ENCODE measurements around the gene GIGYF2. TPM values are rescaled to one million over a fixed set of nuclear protein-coding genes. Genes with fewer than 3 reads are reported as not detected.

GIGYF2 gene
- total and polyA plus RNA-seq, 2 of the 13 experiments (the other 11 are each of a cell fraction or from before 2014, with no cell fraction given): 44.9 to 73.5 TPM

- TF ChIP-seq HNRNPUL1 (IDR thresholded peaks at IDR 0.05; ENCODE audit: low read depth, low read length) (no peak), ZNF713 (CRISPR knock-in tag; IDR thresholded peaks at IDR 0.05) (no peak), NR1H2 (CRISPR knock-in tag; IDR thresholded peaks at IDR 0.05; ENCODE audit: borderline replicate concordance, low read depth) (no peak), EP300 (IDR thresholded peaks at IDR 0.05; ENCODE audit: low read depth in 2 of 2, low read length in 2 of 2) (peak in 1 of 2 experiments; percentile 86; a peak in 2 of 4 replicates), EP300 (CRISPR knock-in tag; IDR thresholded peaks at IDR 0.05; ENCODE audit: borderline replicate concordance) (peak; percentile 77), ZNF496 (CRISPR knock-in tag; IDR thresholded peaks at IDR 0.05; ENCODE audit: insufficient replicate concordance) (no peak), FOXA3 (CRISPR knock-in tag; IDR thresholded peaks at IDR 0.05) (no peak; the same call in none of the 2 replicates), REPIN1 (CRISPR knock-in tag; IDR thresholded peaks at IDR 0.05; ENCODE audit: borderline replicate concordance, low read depth) (peak; percentile 92), DR1 (CRISPR knock-in tag; IDR thresholded peaks at IDR 0.05) (peak; percentile 52), ZNF501 (CRISPR knock-in tag; IDR thresholded peaks at IDR 0.05) (no peak), POLR2AphosphoS2 (IDR thresholded peaks at IDR 0.05; ENCODE audit: low read depth, low read length) (no peak), CEBPG (CRISPR knock-in tag; IDR thresholded peaks at IDR 0.05) (peak; percentile 39), HOXA3 (CRISPR knock-in tag; IDR thresholded peaks at IDR 0.05) (peak; percentile 74), ZNF567 (CRISPR knock-in tag; IDR thresholded peaks at IDR 0.05; ENCODE audit: borderline replicate concordance) (no peak), ZNF124 (CRISPR knock-in tag; IDR thresholded peaks at IDR 0.05) (peak; percentile 70; the same call in 1 of the 2 replicates), AGO1 (IDR thresholded peaks at IDR 0.05; ENCODE audit: low read depth, low read length, poor library complexity, severe bottlenecking) (peak; percentile 89), TERF1 (CRISPR knock-in tag; IDR thresholded peaks at IDR 0.05) (no peak), ZNF431 (CRISPR knock-in tag; IDR thresholded peaks at IDR 0.05; ENCODE audit: borderline replicate concordance, low read depth) (peak; percentile 82; the same call in 1 of the 2 replicates), ZNF674 (CRISPR knock-in tag; IDR thresholded peaks at IDR 0.05; ENCODE audit: low read depth) (no peak), STAT5B (CRISPR knock-in tag; IDR thresholded peaks at IDR 0.05) (no peak), XRCC5 (optimal IDR thresholded peaks at IDR 0.05; ENCODE audit: low read length) (peak; percentile 70), BRCA1 (CRISPR knock-in tag; IDR thresholded peaks at IDR 0.05) (no peak)
- TF ChIP-seq, protein P1, sequence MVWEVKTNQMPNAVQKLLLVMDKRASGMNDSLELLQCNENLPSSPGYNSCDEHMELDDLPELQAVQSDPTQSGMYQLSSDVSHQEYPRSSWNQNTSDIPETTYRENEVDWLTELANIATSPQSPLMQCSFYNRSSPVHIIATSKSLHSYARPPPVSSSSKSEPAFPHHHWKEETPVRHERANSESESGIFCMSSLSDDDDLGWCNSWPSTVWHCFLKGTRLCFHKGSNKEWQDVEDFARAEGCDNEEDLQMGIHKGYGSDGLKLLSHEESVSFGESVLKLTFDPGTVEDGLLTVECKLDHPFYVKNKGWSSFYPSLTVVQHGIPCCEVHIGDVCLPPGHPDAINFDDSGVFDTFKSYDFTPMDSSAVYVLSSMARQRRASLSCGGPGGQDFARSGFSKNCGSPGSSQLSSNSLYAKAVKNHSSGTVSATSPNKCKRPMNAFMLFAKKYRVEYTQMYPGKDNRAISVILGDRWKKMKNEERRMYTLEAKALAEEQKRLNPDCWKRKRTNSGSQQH (CRISPR knock-in tag; IDR thresholded peaks at IDR 0.05; ENCODE audit: low read depth): peak; percentile 52; the same call in 1 of the 2 replicates
- TF ChIP-seq, protein P2, sequence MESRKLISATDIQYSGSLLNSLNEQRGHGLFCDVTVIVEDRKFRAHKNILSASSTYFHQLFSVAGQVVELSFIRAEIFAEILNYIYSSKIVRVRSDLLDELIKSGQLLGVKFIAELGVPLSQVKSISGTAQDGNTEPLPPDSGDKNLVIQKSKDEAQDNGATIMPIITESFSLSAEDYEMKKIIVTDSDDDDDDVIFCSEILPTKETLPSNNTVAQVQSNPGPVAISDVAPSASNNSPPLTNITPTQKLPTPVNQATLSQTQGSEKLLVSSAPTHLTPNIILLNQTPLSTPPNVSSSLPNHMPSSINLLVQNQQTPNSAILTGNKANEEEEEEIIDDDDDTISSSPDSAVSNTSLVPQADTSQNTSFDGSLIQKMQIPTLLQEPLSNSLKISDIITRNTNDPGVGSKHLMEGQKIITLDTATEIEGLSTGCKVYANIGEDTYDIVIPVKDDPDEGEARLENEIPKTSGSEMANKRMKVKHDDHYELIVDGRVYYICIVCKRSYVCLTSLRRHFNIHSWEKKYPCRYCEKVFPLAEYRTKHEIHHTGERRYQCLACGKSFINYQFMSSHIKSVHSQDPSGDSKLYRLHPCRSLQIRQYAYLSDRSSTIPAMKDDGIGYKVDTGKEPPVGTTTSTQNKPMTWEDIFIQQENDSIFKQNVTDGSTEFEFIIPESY (CRISPR knock-in tag; IDR thresholded peaks at IDR 0.05): peak; percentile 92
Measured at GRCh38 chr2:232871835-232872736, 175.0 kb downstream of the GIGYF2 start (continued).
